HepG2 (cell line): ENCODE results near the gene SPON1. TPM values are rescaled to one million over a fixed set of nuclear protein-coding genes. Genes with fewer than 3 reads are reported as not detected.

Experiments used
- ATAC-seq: fragments of 200-7000 bp; cut with Tn5 transposase; 3 replicates; pipeline ENCODE4 v1.9.1; 2020; ENCODE audit warnings: mild to moderate bottlenecking, moderate library complexity
- BruUV-seq: library from RNA; stranded (reverse); fragments of 400-500 nt; replicated peaks from 2 replicates; lab custom pipeline; 2021; lab: Mats Ljungman, UMichigan
- CTCF ChIA-PET: fragments of 300-600 bp; formaldehyde crosslinking; extraction: SDS; loops from one replicate; lab custom pipeline; 2021; ENCODE audit warnings: low total read pairs, inconsistent platforms, low intra/inter-chr PET ratio; lab: Yijun Ruan, JAX
- POLR2A ChIA-PET: fragments of 350-600 bp; sonication (Branson Sonifier 250); formaldehyde crosslinking; loops from one replicate; lab custom pipeline; 2020; ENCODE audit warnings: antibody characterized with exemption, inconsistent platforms; lab: Yijun Ruan, JAX
- DNase-seq: peaks from one replicate; pipeline ENCODE4 v3.0.0-alpha.2; 2015; ENCODE audit warnings: low spot score
- FAIRE-seq: peaks from 3 replicates; lab custom pipeline; 2011; peaks lifted over from hg19 to GRCh38; lab: Jason Lieb, UNC
- H2AFZ ChIP-seq: one replicate; pipeline ENCODE4 v1.6.1; 2011; ENCODE audit warnings: low read length, inconsistent platforms
- H3K27ac ChIP-seq: fragments of 300-600 bp; 3 replicates; pipeline ENCODE4 v1.8.0; 2011; ENCODE audit warnings: mixed run types, mild to moderate bottlenecking, mixed read lengths, low read length, inconsistent platforms; ENCODE audit not compliant: insufficient read depth; ENCODE audit errors: extremely low read length
- H3K27me3 ChIP-seq, 2 experiments: fragments of 200-600 bp in 1 of 2; 2 replicates in 1 of 2; 3 replicates in 1 of 2; pipeline versions ENCODE4 v1.6.0 to v1.8.0; 2011; ENCODE audit warnings: low read length in 2 of 2, mild to moderate bottlenecking in 2 of 2, moderate library complexity in 2 of 2, inconsistent platforms in 1 of 2; ENCODE audit not compliant: insufficient read depth in 2 of 2, control insufficient read depth in 1 of 2
- H3K36me3 ChIP-seq, 2 experiments: fragments of 200-600 bp in 1 of 2; replicated peaks in 1 of 2; 2 replicates in 1 of 2; 3 replicates in 1 of 2; pipeline versions ENCODE4 v1.5.1 to v1.8.0; 2011; ENCODE audit warnings: low read length in 2 of 2, inconsistent platforms in 1 of 2; ENCODE audit not compliant: insufficient read depth in 2 of 2, control insufficient read depth in 1 of 2
- H3K4me1 ChIP-seq: 2 replicates; pipeline ENCODE4 v1.5.1; 2012; ENCODE audit warnings: low read length, inconsistent platforms; ENCODE audit not compliant: insufficient read depth
- H3K4me2 ChIP-seq: 2 replicates; pipeline ENCODE4 v1.6.0; 2011; ENCODE audit warnings: low read depth, low read length, inconsistent platforms
- H3K4me3 ChIP-seq, 3 experiments: fragments of 200-600 bp in 1 of 3; sonication (generic), shearing (Covaris generic) in 1 of 3; replicated peaks in 1 of 3; 2 replicates each; pipeline ENCODE4 v1.5.1; 2011 to 2016; ENCODE audit warnings: low read length in 3 of 3, inconsistent platforms in 2 of 3, low read depth in 2 of 3, mild to moderate bottlenecking in 2 of 3, control low read depth in 1 of 3, mixed read lengths in 1 of 3; ENCODE audit not compliant: insufficient read depth in 1 of 3
- H3K79me2 ChIP-seq: one replicate; pipeline ENCODE4 v1.6.1; 2011; ENCODE audit warnings: low read length, inconsistent platforms; ENCODE audit not compliant: insufficient read depth
- H3K9ac ChIP-seq: 2 replicates; pipeline ENCODE4 v1.6.0; 2011; ENCODE audit warnings: mild to moderate bottlenecking, low read depth, low read length, inconsistent platforms; ENCODE audit not compliant: insufficient read depth
- H3K9me3 ChIP-seq: 2 replicates; pipeline ENCODE4 v1.5.1; 2012; ENCODE audit warnings: mild to moderate bottlenecking, low read length
- H4K20me1 ChIP-seq: 2 replicates; pipeline ENCODE4 v1.6.0; 2011; ENCODE audit warnings: inconsistent platforms, mild to moderate bottlenecking, low read length, moderate library complexity; ENCODE audit not compliant: insufficient read depth
- ARID5B ChIP-seq: IDR thresholded peaks from 2 replicates; pipeline ENCODE4 v1.4.0; 2020; ENCODE audit warnings: mild to moderate bottlenecking, missing genetic modification reagents
- HHEX ChIP-seq: IDR thresholded peaks from 2 replicates; pipeline ENCODE4 v1.6.1; 2016; ENCODE audit warnings: control low read depth
- NRL ChIP-seq: sonication (generic); formaldehyde crosslinking; IDR thresholded peaks from 2 replicates; pipeline ENCODE4 v1.5.0; 2020; ENCODE audit warnings: missing genetic modification reagents, mild to moderate bottlenecking, moderate library complexity, borderline replicate concordance
- PBX2 ChIP-seq: IDR thresholded peaks from 2 replicates; pipeline ENCODE4 v1.6.1; 2016; ENCODE audit warnings: control low read depth
- SMC3 ChIP-seq: IDR thresholded peaks from 2 replicates; pipeline ENCODE4 v1.6.1; 2011; ENCODE audit warnings: low read length, improper control_type of control experiment
- ZNF761 ChIP-seq: sonication (generic); formaldehyde crosslinking; conservative IDR thresholded peaks from 2 replicates; pipeline ENCODE4 v1.4.0; 2020; ENCODE audit warnings: mild to moderate bottlenecking, missing genetic modification reagents
- WGBS: methylation state at CpG from one replicate; pipeline ENCODE4 v1.1.6; 2017; ENCODE audit warnings: low lambda C conversion rate; 5-methylcytosine and 5-hydroxymethylcytosine counted together
- in situ Hi-C: cut with HindIII; loops from 2 replicates; pipeline ENCODE4 v1.10.0; 2017; ENCODE audit warnings: low pct_unique_long_range_greater_than_20kb; ENCODE audit not compliant: extremely low pct_ligation_motif_present
- intact Hi-C: fragments of 100-400 bp; cut with micrococcal nuclease; formaldehyde crosslinking; loops from one replicate; pipeline ENCODE4 v1.10.0; 2022; ENCODE audit not compliant: unreplicated experiment
- polyA plus RNA-seq, 8 experiments: library from polyadenylated mRNA; depleted of rRNA in 3 of 8; stranded (reverse) in 7 of 8; unstranded in 1 of 8; fragments of >200 nt; fragmentation: Illumina TruSeq in 4 of 8; extraction: Trizol in 4 of 8; gene quantifications; 2 replicates each; pipeline versions ENCODE4 v1.2.1 to v1.2.3, GENCODE V29; 2011 to 2016; ENCODE audit warnings: low read depth in 4 of 8, missing spikeins in 1 of 8, mixed read lengths in 1 of 8; ENCODE audit not compliant: insufficient read depth in 1 of 8
- total RNA-seq, 5 experiments: library from RNA; depleted of rRNA; stranded (reverse); fragments of >200 nt; fragmentation: Illumina TruSeq; extraction: Trizol; gene quantifications; 2 replicates each; pipeline ENCODE4 v1.2.3, GENCODE V29; 2016; ENCODE audit warnings: low read depth in 1 of 5

The SPON1 gene
- total and polyA plus RNA-seq, 2 of the 13 experiments (the other 11 are each of a cell fraction or from before 2014, with no cell fraction given) = not detected

GRCh38 chr11:14110629-14111028 is 148.1 kb downstream of the SPON1 start:
- H2AFZ ChIP-seq = no peak overlapping the region
- in situ Hi-C loops (no loop called here), intact Hi-C loops (no loop called here)
- H3K4me3 ChIP-seq = no peak overlapping the region
- FAIRE-seq (no peak), DNase-seq (no peak), ATAC-seq (no peak)
- no peak overlapping the region for H3K27ac ChIP-seq
- H3K9ac ChIP-seq = no peak overlapping the region
- no TSS peak for BruUV-seq
- no peak overlapping the region for H3K4me2 ChIP-seq
- H3K27me3 ChIP-seq = no peaks in the 10 kb centered on the region
- no peaks in the 10 kb centered on the region for H4K20me1 ChIP-seq
- H3K4me1 ChIP-seq = no peaks in the 10 kb centered on the region
- H3K36me3 ChIP-seq = no peaks in the 10 kb centered on the region
- ChIA-PET POLR2A (no interaction called here), CTCF (no interaction called here)
- no peaks in the 10 kb centered on the region for H3K9me3 ChIP-seq
- 0% methylated on average over 2 of the region's 2 CpGs for WGBS
- TF ChIP-seq ZNF761 (CRISPR knock-in tag) (no peak), HHEX (CRISPR knock-in tag) (no peak), NRL (CRISPR knock-in tag) (no peak), PBX2 (CRISPR knock-in tag) (no peak), SMC3 (no peak), ARID5B (CRISPR knock-in tag) (no peak)
- H3K79me2 ChIP-seq = no peaks in the 10 kb centered on the region
